Thymus (tissue), 11 donors: ENCODE data around the gene SAFB. TPM values are rescaled to one million over a fixed set of nuclear protein-coding genes. Genes with fewer than 3 reads are reported as not detected.
"Not testable (repeated sequence)": the region's sequence is repeated elsewhere in the genome, so short reads cannot be mapped to it uniquely, and the experiment has no call there.

Source experiments
- DNase-seq, 9 donors: peaks; one replicate each; pipeline ENCODE4 v3.0.0-alpha.2; 2013; ENCODE audit warnings: low spot score in 9 of 9, low read depth in 6 of 9, missing footprints in 1 of 9
- H3K27ac ChIP-seq, 2 donors: one replicate each; pipeline ENCODE4 v1.5.1; 2013; ENCODE audit warnings: control low read depth in 1 of 2, low read depth in 1 of 2, low read length in 1 of 2, mild to moderate bottlenecking in 1 of 2, moderate library complexity in 1 of 2
- H3K27me3 ChIP-seq, 2 donors: one replicate each; pipeline ENCODE4 v1.5.1; 2013; ENCODE audit warnings: low read length in 1 of 2; ENCODE audit not compliant: control insufficient read depth in 2 of 2, insufficient read depth in 1 of 2
- H3K36me3 ChIP-seq, 2 donors: one replicate each; pipeline ENCODE4 v1.5.1; 2013; ENCODE audit warnings: low read length in 1 of 2, mild to moderate bottlenecking in 1 of 2, moderate library complexity in 1 of 2; ENCODE audit not compliant: control insufficient read depth in 2 of 2, insufficient read depth in 2 of 2
- H3K4me1 ChIP-seq, 2 donors: one replicate each; pipeline ENCODE4 v1.5.1; 2013; ENCODE audit warnings: low read length in 2 of 2; ENCODE audit not compliant: control insufficient read depth in 2 of 2, insufficient read depth in 2 of 2
- H3K4me3 ChIP-seq, 2 donors: one replicate each; pipeline ENCODE4 v1.5.1; 2013; ENCODE audit warnings: low read length in 2 of 2, control low read depth in 1 of 2, mild to moderate bottlenecking in 1 of 2
- H3K9me3 ChIP-seq, 2 donors: one replicate each; pipeline ENCODE4 v1.5.1; 2013; ENCODE audit warnings: low read length in 1 of 2, mild to moderate bottlenecking in 1 of 2; ENCODE audit not compliant: control insufficient read depth in 2 of 2, insufficient read depth in 1 of 2
- WGBS: extraction: QIAGEN DNeasy Blood & Tissue Kit; methylation state at CpG from one replicate; pipeline ENCODE4 v1.1.7; 2013; 5-methylcytosine and 5-hydroxymethylcytosine counted together
- polyA plus RNA-seq: library from polyadenylated mRNA; stranded (reverse); fragments of 200-250 nt; gene quantifications from one replicate; pipeline ENCODE4 v1.2.3, GENCODE V29; 2013
- total RNA-seq: library from RNA; stranded (reverse); fragments of 120-200 nt; gene quantifications from one replicate; pipeline ENCODE4 v1.2.4, GENCODE V29; 2013
- donor health status: healthy.

Gene SAFB
- total and polyA plus RNA-seq, 2 donors = 32.6 to 73.3 TPM

DNA sequence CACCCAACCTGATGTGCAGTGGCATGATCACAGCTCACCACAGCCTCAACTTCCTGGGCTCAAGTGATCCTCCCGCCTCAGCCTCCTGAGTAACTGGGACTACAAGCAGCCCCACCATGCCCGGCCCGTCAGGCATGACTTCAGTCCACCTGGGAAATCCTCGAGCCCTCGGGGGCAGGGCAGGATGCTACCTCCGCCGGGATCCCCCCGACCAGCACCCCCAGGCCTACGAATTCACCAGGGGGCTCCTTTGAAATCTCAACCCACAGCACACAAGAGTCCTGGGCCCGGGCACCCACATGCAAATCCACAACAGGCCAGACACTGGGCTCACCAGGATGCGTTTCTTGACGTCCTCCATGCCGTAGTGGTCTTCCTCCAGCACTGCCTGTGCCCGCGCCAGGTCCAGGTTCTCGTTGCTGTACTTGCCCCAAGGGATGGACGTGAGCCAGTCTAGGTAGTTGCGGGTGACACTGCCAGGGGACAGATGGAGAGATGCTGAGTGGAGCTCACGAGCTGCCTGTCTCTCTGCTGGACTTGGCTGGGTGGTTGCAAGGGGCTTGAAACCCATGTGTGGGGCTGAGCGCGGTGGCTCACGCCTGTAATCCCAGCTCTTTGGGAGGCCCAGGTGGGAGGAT, 77.7 kb downstream of the SAFB start:
- peaks cover 63 to 71% of the 10 kb centered on the region in 2 donors for H3K36me3 ChIP-seq
- no peak overlapping the region for H3K27ac ChIP-seq
- H3K4me3 ChIP-seq = no peak overlapping the region
- H3K4me1 ChIP-seq = no peaks in the 10 kb centered on the region
- WGBS = 98% methylated on average over 22 of the region's 22 CpGs
- H3K9me3 ChIP-seq = peaks cover 0 to 1% of the 10 kb centered on the region in 2 donors
- H3K27me3 ChIP-seq = no peaks in the 10 kb centered on the region
- DNase-seq = no peak

DNA sequence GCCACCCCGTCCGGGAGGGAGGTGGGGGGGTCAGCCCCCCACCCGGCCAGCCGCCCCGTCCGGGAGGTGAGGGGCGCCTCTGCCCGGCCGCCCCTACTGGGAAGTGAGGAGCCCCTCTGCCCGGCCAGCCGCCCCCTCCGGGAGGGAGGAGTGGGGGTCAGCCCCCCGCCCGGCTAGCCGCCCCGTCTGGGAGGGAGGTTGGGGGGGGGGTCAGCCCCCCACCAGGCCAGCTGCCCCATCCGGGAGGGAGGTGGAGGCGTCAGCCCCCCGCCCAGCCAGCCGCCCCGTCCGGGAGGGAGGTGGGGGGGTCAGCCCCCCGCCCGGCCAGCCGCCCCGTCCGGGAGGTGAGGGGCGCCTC, 79.1 kb downstream of the SAFB start:
- not testable (repeated sequence) for H3K9me3 ChIP-seq, DNase-seq, H3K27ac ChIP-seq, H3K4me1 ChIP-seq, H3K4me3 ChIP-seq, H3K27me3 ChIP-seq
- WGBS = 97% methylated on average over 22 of the region's 28 CpGs
- peaks cover 59 to 71% of the 10 kb centered on the region in 2 donors for H3K36me3 ChIP-seq

DNA sequence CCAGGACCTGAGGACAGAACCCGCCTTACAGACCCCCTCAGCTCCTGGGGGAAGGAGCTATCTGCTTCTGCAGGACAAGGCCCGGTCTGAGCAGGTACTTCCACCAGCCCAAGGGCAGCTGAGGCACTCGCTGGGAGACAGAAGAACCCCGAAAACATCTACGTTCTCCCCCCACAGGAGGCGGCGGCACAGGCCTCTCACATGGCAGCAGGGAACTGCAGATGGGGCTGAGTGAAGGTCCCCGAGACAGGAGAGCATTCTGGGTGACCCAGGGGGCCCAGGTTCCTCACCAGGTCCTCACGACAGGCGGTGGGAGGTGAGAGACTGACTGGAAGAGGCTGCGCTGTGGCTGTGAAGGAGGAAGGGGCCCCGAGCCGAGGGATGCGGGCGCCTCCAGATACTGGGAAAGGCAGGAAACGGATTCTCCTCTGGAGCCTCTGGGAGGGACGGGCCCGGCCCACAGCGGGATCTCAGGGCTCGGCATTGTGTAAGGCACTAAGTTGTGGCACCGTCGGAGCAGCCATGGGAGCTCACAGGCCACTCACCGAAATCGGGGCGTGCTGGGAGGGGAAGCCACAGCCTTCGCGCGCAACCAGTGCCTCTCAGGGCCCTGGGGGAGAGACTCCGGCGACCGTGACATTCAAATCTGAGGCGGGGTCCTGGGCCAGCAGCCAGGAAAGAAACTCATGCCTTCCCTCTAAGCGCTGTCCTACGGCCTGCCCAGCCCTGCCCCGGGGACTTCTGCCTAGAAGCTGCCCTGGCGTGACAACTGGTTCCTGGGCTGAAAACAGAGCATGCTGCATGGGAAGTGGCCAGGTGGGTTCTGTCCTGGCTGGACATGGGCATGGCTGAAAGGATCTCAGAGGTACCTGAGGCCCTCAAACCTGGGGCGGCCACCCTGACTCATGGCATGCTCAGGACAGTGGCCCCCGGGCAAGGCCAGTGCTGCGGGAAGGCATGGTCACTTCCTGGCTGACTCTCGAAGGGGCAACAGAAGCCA, 81.2 kb downstream of the SAFB start:
- no peaks in the 10 kb centered on the region for H3K27me3 ChIP-seq
- WGBS = 97% methylated on average over 40 of the region's 40 CpGs
- H3K27ac ChIP-seq = no peak overlapping the region
- peaks cover 59 to 73% of the 10 kb centered on the region in 2 donors for H3K36me3 ChIP-seq
- DNase-seq = no peak
- no peak overlapping the region for H3K4me3 ChIP-seq
- H3K9me3 ChIP-seq = no peaks in the 10 kb centered on the region
- no peaks in the 10 kb centered on the region for H3K4me1 ChIP-seq

DNA sequence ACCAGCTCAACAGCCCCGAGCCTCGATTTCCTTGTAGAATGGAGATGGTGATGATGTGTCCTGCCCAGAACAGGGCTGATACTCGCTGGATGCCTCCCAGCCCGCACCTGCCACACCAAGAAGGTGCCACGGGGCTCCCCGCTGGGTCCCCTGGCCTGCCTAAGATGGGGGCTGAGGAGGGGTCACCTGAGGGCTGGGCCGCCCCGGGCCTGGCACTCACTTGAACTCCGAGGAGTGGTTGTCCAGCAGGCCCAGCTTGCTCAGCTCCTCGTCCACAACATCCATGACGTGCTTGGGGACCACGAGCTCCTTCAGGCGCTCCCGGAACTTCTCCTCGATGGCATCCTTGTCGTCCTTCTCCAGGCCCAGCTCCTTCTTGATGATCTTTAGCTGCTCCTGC, 82.7 kb downstream of the SAFB start:
- Histone ChIP-seq H3K36me3 (peaks cover 60 to 73% of the 10 kb centered on the region in 2 donors), H3K9me3 (no peaks in the 10 kb centered on the region), H3K27ac (no peak overlapping the region), H3K4me3 (no peak overlapping the region), H3K4me1 (no peaks in the 10 kb centered on the region), H3K27me3 (no peaks in the 10 kb centered on the region)
- no peak for DNase-seq
- 95% methylated on average over 16 of the region's 16 CpGs for WGBS

DNA sequence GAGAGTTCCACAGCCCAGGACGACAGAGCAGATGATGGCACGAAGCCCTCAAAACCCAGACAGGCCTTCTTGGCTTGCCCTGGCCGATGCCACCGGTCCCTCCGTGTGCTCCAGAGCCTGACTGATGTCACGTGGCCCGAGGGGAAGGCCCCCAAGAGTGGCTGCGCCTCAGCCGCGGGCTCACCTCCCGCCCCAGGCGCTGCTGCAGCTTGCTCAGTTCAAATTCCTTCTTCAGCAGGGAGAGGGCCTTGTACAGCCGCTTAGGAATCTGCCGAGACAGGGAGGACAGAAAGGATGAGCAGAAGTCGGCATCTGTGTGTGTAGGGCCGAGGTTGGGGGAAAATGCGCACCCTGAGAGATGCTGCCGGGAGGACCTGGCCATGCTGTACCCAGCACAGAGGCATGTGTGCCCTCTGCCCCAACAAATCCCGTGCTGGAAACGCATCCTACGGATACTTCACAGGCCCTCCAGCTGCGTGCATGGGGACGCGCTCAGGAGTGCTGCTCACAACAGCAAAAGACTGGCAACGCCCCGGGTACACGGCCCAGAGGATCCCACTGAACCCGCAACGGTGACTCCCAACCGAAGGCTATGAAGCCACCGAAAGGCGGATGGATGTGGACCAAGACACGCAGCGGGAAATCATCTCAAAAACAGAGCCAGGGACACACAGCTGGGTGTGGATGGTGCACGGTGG, 84.1 kb downstream of the SAFB start:
- Histone ChIP-seq H3K4me3 (no peak overlapping the region), H3K4me1 (no peaks in the 10 kb centered on the region), H3K27me3 (no peaks in the 10 kb centered on the region), H3K9me3 (no peaks in the 10 kb centered on the region), H3K27ac (no peak overlapping the region), H3K36me3 (peaks cover 72 to 78% of the 10 kb centered on the region in 2 donors)
- WGBS = 98% methylated on average over 35 of the region's 35 CpGs
- no peak for DNase-seq

DNA sequence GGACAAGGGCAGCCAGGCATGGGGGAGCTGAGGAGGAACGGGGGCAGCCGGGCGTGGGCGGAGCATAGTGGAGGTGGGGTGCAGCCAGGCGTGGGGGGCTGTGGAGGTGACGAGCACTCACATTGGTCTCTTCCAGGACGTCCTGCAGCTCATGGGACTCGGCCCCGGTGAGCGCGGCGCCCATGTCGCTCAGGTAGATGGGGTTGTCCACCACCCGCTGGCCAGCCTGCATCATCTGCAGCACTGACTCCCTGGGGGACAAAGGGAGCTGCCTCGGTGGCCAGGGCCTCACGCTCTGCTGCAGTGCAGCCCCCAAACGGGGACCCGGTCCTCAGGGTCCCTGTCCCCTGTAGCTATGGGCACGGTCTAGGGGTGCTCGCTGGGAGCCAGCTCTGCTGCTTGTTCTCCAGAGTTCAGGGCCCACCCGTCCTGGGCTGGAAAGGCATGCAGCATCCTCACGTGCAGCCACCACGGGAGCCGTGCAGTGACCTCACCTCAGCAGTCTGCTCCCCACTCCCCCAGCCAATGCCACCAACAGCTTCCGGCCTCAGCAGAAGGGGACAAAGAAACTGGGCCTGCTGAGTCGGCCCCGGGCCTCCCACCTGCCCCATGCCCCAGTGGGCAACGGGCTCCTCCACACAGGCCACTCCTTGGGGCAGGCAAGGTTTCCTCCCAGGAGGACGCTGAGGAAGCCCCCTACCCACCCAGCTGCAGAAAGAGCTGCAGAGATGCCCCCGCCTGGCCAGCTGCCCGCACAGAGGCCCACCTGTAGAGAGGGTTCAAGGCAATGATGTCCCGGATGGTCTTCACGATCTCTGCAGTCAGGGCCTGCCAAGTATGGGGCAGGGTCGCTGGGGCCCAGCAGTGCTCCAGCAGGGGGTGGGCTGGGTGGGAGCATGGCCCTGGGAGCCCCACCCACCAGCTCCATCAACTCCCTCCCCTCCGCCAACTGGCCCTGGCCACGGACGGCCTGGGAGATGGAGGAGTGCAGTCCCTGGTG, 85.0 kb downstream of the SAFB start:
- no peak for DNase-seq
- WGBS = 98% methylated on average over 37 of the region's 37 CpGs

DNA sequence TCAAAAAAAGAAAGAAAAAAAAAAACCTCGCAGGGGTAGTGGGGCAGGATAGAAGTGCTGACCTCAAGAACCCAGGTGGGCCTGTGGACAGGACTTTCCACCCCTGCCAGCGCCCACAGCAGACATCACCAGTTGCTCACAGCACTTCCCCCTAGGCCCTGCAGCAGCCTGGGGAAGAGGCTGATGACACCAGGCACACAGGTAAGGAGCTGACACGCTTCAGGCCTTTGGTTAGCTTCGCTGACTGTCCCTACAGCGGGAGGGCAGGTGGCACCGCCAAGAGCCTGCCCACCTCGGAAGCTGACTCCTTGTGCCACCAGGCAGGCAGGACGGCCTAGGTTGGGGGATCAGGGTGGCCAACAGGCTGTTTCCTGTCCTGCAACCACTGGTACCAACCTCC, 88.1 kb downstream of the SAFB start:
- H3K9me3 ChIP-seq = no peaks in the 10 kb centered on the region
- H3K4me3 ChIP-seq = no peak overlapping the region
- H3K27me3 ChIP-seq = no peaks in the 10 kb centered on the region
- peaks cover 66 to 70% of the 10 kb centered on the region in 2 donors for H3K36me3 ChIP-seq
- H3K27ac ChIP-seq = no peak overlapping the region
- no peak for DNase-seq
- WGBS = 98% methylated on average over 8 of the region's 8 CpGs
- H3K4me1 ChIP-seq = no peaks in the 10 kb centered on the region

More for the DNA sequence above, 85.0 kb downstream of the SAFB start:
- Histone ChIP-seq H3K9me3 (no peaks in the 10 kb centered on the region), H3K27ac (no peak overlapping the region), H3K36me3 (peaks cover 79 to 86% of the 10 kb centered on the region in 2 donors), H3K4me3 (no peak overlapping the region), H3K4me1 (no peaks in the 10 kb centered on the region), H3K27me3 (no peaks in the 10 kb centered on the region)

DNA sequence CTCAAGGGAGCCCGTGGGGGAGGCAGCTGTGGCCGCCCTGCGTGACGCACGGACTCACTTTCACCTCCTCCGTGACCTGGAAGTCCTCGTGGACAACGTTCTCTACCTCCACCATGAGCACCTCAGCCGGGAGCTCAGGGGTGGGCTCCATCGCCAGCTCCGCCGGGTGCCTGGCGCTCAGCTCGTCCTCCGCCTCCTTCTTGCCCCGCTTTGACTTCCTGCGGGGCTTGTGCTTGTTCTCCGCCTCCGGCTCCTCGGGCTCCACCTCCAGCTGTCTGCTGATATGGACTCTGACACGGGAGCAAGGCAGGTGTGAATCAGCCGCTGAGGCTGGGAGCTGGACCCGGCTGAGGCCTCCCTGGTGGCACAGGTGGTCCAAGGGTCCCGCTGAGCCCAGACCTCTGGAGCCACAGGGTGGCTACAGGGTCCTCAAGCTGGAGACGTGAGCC, 88.9 kb downstream of the SAFB start:
- DNase-seq = no peak
- no peaks in the 10 kb centered on the region for H3K27me3 ChIP-seq
- 97% methylated on average over 25 of the region's 25 CpGs for WGBS
- H3K27ac ChIP-seq = no peak overlapping the region
- H3K4me1 ChIP-seq = no peaks in the 10 kb centered on the region
- H3K4me3 ChIP-seq = no peak overlapping the region
- peaks cover 59 to 66% of the 10 kb centered on the region in 2 donors for H3K36me3 ChIP-seq
- H3K9me3 ChIP-seq = no peaks in the 10 kb centered on the region
